HG02973 (cell line): ENCODE measurements around the gene LPGAT1.
"Not testable (repeated sequence)": the region's sequence is repeated elsewhere in the genome, so short reads cannot be mapped to it uniquely, and the experiment has no call there.

Experiments
- ATAC-seq: cut with Tn5 transposase; IDR thresholded peaks from one replicate; pipeline ENCODE4 v1.9.1; 2021; ENCODE audit warnings: moderate library complexity; ENCODE audit not compliant: unreplicated experiment

The LPGAT1 gene

DNA sequence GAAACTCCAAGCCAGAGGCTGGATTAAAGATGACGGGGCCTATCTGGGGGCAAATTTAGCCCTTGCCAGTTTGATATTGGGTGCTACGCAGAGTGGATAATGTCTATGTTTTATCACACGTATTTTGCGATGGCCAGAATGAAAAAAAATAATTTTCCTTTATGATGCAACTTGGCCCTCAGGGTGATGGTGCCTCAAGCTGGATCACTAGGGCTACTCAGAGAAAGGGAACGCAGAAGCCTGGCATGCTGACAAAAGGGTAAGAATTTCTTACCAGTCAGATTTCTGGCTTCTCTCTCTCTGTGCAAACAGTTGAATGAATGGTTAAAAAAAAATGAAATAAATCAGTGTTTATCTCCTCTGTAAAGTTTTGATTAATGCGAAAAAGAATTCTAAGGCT lies 122.6 kb downstream of the LPGAT1 start:
- ATAC-seq: no peak

DNA sequence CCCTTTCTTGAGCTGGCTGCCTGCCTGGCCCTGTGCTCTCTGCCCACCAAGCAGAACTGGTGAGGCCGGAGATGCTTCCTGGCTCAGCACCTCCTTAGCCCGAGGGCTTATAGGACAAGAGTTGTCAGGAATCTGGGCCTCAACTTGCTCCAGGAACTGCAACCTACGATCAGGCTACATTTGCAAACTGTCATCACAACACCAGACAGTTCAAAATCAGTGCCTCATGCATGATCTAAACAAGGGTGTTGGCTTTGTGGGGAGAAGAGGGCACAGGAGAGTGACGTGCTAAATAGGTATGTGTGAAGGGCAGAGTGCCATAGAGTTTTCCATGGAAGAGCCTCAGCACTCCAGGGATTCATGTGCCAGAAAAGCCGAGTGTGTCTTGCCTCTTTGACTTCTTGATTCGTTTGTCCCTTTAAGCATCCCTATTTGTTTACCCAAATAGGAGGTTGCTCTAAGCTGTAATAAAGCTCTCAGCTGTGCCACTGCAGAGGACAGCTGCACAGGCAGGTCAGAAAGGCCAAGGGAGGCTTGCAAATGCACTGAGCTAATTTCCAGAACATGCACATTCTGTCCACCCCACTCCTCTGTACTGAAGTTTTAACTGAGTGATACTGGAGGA lies 125.0 kb downstream of the LPGAT1 start:
- ATAC-seq: no peak

DNA sequence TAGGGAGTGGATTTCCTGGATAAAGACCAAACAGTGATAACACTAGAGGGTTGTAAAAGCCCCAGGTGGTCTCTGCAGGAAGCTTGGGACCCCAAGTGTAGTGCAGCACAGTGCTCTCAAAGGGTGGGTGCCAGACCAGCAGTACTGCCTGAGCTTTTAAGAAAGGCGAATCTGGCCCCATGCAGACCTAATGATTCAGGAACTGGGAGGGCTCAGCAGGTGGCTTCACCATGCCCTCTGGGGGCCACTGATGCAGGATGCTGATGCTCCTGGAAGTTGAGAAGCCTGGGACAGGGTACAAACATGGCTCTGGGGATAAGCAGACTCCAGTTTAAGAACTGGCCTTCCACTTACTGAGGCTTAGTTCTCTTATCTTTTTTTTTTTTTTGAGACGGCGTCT lies 126.0 kb downstream of the LPGAT1 start:
- ATAC-seq: no peak

DNA sequence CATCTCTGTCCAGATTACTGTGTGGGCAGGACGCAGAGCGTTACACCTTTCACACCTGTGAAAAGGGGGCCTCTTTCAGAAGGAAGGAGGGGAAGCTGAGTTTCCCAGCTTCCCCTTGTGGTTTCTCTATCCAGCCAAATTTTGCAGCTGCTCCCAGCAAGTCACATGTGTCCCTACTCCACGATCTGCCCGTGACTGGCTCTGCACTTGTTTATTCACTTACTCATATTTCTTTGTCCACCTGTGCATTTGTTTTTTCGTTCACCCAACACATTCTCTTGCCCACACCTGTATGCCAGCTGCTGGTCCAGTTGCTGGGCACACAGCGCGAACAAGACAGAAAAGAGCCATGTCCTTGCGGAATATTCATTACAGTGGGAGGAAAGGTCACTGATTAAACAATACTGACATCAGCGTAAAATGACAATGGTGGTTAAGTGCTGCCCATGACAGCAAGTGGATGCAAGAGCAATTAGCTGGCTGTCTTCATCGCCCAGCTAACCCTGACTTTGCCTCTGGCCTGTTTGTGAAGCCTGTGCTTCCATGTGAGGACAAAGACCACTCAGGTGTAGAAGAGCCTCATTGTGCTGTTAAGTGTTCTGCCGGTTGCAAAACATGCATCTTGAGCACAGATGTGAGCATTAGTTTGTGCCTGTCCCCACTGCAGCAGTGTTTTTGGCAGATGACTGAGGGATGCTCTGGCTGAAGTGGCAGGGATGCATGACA lies 126.6 kb downstream of the LPGAT1 start:
- no peak for ATAC-seq

DNA sequence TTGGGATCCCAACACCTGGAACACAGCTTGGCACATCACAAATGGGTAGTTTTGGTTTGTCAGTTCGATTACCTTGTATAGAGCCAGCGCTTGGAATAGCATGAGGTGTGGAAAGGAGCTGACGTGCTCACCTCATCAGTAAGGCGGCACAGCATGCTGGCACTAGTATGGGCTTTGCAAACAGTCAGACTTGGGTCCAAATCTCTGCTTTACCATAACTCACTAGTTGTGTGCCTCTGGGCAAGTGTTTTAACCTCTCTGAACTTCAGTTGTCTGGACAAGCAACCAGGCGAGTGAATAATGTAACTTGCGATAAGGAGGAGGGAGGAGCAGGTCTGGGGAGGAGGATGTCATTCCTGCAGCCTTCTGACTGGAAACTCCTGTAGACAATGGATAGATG lies 128.8 kb downstream of the LPGAT1 start:
- no peak for ATAC-seq

DNA sequence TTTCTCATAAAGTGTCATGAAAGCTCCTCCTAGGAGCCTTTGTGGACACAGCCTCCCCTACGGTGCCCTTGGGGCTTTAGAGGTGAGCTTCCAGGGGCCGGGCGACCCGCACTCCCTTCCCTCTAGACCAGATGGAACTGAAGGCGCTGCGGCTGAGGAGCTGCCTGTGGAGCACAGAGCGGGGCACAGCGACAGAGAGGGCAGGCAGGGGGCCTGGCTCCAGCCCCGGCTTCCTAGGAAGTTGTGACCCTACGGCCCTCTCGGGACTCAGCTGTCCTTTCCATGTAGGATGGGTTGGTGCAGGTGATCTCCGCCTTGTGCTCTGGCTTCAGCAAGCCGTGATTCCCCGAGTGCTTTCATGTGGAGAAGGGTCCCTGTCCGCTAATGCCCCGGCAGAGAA lies 131.5 kb downstream of the LPGAT1 start:
- no peak for ATAC-seq

DNA sequence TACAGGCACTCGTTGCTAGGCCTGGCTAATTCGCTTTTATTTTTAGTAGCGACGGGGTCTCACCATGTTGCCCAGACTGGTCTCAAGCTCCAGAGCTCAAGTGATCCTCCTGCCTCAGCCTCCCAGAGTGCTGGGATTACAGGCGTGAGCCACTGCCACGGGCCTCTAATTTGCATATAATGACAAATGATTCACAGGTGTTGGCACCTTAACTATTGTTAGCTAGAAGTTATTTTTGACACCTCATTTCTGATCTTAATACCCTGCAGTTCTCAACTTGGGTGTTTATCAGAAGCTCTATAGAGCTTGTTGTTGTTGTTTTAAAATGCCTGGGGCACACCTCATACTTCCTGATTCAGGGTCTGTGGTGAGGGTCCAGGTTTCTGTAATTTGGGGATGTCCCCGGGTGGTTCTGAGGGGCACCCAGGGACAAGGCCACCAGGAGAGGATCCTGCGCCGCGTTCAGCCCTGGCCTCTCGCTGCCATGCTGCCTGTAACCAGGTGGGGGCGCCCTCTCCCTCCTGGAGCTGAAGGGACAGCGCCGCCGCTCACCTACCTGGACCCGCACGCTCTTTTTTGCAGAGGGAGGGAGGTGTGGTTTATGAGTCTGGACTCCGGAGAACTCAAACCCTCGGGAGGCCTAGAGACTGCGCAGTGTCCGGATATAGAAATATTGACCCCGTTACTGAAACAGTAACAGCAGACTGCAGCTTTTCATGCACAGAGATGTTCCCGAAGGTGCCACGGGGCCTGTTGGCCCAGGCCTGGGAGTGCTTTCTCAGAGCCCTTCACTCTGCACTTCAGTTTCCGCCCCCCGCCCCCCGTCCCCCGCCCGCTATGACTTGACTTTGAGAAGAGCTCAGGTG lies 132.2 kb downstream of the LPGAT1 start:
- ATAC-seq: peak; percentile 47

DNA sequence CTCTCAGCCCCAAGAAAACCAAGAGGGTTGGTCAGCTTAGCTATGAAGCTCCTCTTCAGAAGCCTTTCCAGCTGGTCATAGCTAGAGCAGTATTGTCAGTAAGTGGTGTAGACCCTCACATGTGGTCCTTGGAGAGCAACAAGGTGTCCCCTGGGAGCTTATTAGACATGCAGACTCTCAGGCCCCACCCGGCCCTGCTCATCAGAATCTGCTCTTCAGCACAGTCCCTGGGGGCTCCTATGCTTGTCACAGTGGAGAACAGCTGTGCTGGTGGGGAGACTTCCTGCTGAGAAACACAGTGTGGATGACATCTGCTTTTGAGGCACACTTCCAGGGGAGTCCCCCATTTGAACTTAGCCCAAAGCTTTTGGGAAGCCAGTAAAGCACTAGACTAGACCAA lies 133.2 kb downstream of the LPGAT1 start:
- ATAC-seq: peak; percentile 71

DNA sequence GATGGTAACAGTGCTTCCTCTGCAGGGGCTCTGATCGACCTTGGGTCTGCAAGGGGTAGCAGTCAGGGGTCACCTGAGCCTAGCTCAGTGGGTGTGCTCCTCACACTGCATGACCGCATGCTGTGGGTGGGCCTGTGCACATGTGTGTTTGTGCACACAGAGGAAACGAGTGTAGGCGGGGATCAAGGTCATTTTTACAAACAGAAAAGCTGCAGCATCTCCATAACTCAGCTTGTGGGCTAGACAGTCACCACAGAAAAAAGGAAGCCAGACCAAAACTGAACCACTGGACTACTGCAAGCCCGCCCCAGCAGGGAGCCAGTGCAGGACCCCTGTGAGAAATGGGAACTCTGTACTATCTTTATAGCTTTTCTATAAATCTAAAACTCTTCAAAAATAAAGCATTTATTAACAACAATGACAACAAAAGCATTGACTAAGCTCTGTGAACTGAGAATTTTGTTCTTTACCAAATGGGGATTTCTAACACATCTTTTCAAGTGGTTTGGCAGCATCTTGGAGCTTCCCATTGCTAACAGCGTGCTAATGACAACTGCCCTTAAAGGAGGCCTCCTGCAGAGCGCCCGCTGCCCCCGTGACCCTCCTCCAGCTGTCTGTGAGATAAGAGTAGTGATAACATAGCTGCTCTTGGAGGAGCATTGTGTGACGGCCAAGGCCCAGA lies 135.3 kb downstream of the LPGAT1 start:
- peak; percentile 47 for ATAC-seq

DNA sequence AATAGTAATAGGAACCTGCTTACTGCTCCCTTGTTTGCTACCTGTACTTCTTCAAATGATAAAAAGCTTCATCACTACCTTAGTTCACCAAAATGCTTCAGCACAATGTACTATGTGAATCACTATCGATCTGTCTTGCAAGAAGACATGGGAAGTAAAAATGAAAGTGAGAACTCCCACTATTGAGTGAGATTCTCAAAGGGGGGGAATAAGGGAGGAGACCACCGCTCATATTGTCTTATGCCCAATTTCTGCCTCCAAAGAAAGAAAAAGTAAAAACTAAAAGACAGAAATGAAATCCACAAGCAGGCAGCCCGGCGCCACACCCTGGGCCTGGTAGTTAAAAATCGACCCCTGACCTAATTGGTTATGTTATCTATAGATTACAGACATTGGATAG lies 136.7 kb downstream of the LPGAT1 start:
- ATAC-seq: not testable (repeated sequence)
